HCT116 (cell line): ENCODE results near the gene DAPK2. TPM values are rescaled to one million over a fixed set of nuclear protein-coding genes. Genes with fewer than 3 reads are reported as not detected.

Source experiments
- ATAC-seq: fragments of 200-7000 bp; cut with Tn5 transposase; 2 replicates; pipeline ENCODE4 v1.9.1; 2020; ENCODE audit warnings: mild to moderate bottlenecking, moderate library complexity
- BruUV-seq: library from RNA; stranded (reverse); fragments of 400-500 nt; replicated peaks from 2 replicates; lab custom pipeline; 2021; lab: Mats Ljungman, UMichigan
- CTCF ChIA-PET: fragments of 300-600 bp; sonication (Branson Sonifier 250); formaldehyde crosslinking; loops from one replicate; lab custom pipeline; 2021; ENCODE audit warnings: antibody characterized with exemption; lab: Charles Lee
- POLR2A ChIA-PET: fragments of 300-600, 350-600 bp; sonication (Branson Sonifier 250); formaldehyde crosslinking; loops from one replicate; lab custom pipeline; 2021; ENCODE audit warnings: antibody characterized with exemption; lab: Charles Lee
- RAD21 ChIA-PET, 2 experiments: fragments of 300-600 bp; sonication (Branson Sonifier 250); formaldehyde crosslinking; loops; one replicate each; lab custom pipeline; 2023; ENCODE audit warnings: low total read pairs in 2 of 2; ENCODE audit not compliant: uncharacterized antibody in 2 of 2, unreplicated experiment in 2 of 2, low non-redundant PET in 1 of 2; lab: Charles Lee
- DNase-seq: peaks from one replicate; pipeline ENCODE4 v3.0.0-alpha.2; 2010; ENCODE audit warnings: low read depth, low spot score
- H2AFZ ChIP-seq: fragments of 200-600 bp; shearing (Covaris generic), sonication (generic); 2 replicates; pipeline ENCODE4 v1.6.1; 2017; ENCODE audit warnings: low read depth, mixed run types, mixed read lengths, antibody characterized with exemption, low read length; ENCODE audit not compliant: poor library complexity, severe bottlenecking
- H3K27ac ChIP-seq: 2 replicates; pipeline ENCODE4 v1.5.1; 2012; ENCODE audit warnings: low read depth, low read length
- H3K27me3 ChIP-seq: fragments of 200-600 bp; sonication (generic); 2 replicates; pipeline ENCODE4 v1.6.1; 2016; ENCODE audit warnings: mixed run types, low read length, mixed read lengths; ENCODE audit not compliant: insufficient read depth
- H3K36me3 ChIP-seq, 2 experiments: fragments of 200-500 bp in 1 of 2; fragments of 200-600 bp in 1 of 2; sonication (Bioruptor generic) in 1 of 2; sonication (generic) in 1 of 2; 2 replicates each; pipeline versions ENCODE4 v1.5.1 to v1.6.1; 2014 to 2016; ENCODE audit warnings: low read length in 2 of 2, inconsistent platforms in 1 of 2, mixed read lengths in 1 of 2, mixed run types in 1 of 2; ENCODE audit not compliant: insufficient read depth in 2 of 2, control insufficient read depth in 1 of 2
- H3K4me1 ChIP-seq, 2 experiments: fragments of 200-600 bp in 1 of 2; sonication (generic) in 1 of 2; 2 replicates each; pipeline versions ENCODE4 v1.5.1 to v1.6.1; 2012 to 2017; ENCODE audit warnings: low read length in 2 of 2, inconsistent platforms in 1 of 2, mild to moderate bottlenecking in 1 of 2, mixed read lengths in 1 of 2, mixed run types in 1 of 2, moderate library complexity in 1 of 2; ENCODE audit not compliant: insufficient read depth in 2 of 2, control insufficient read depth in 1 of 2
- H3K4me2 ChIP-seq: fragments of 200-600 bp; sonication (generic); 2 replicates; pipeline ENCODE4 v1.6.1; 2017; ENCODE audit warnings: mixed run types, low read length, mixed read lengths
- H3K4me3 ChIP-seq, 2 experiments: fragments of 200-600 bp in 1 of 2; sonication (generic) in 1 of 2; replicated peaks in 1 of 2; 2 replicates each; pipeline ENCODE4 v1.5.1; 2011 to 2016; ENCODE audit warnings: low read length in 2 of 2, control low read depth in 1 of 2, low read depth in 1 of 2, mild to moderate bottlenecking in 1 of 2, mixed read lengths in 1 of 2, mixed run types in 1 of 2
- H3K79me2 ChIP-seq: fragments of 200-600 bp; sonication (generic); 2 replicates; pipeline ENCODE4 v1.6.1; 2017; ENCODE audit warnings: mild to moderate bottlenecking, mixed run types, low read length, moderate library complexity, mixed read lengths; ENCODE audit not compliant: insufficient read depth
- H3K9ac ChIP-seq: fragments of 200-600 bp; sonication (generic); 2 replicates; pipeline ENCODE4 v1.6.1; 2016; ENCODE audit warnings: low read length, mixed read lengths
- H3K9me2 ChIP-seq: fragments of 200-600 bp; sonication (generic), shearing (Covaris generic); 2 replicates; pipeline ENCODE4 v1.6.1; 2017; ENCODE audit warnings: mixed run types, mild to moderate bottlenecking, moderate library complexity; ENCODE audit not compliant: insufficient read depth
- H3K9me3 ChIP-seq, 2 experiments: fragments of 200-500 bp in 1 of 2; fragments of 200-600 bp in 1 of 2; sonication (Bioruptor generic) in 1 of 2; sonication (generic) in 1 of 2; 2 replicates each; pipeline ENCODE4 v1.6.1; 2014 to 2017; ENCODE audit warnings: low read length in 2 of 2, mixed read lengths in 2 of 2, inconsistent platforms in 1 of 2, low read depth in 1 of 2, mild to moderate bottlenecking in 1 of 2, mixed run types in 1 of 2, moderate library complexity in 1 of 2; ENCODE audit not compliant: control insufficient read depth in 1 of 2, insufficient read depth in 1 of 2
- H4K20me1 ChIP-seq: fragments of 200-600 bp; sonication (generic), shearing (Covaris generic); 2 replicates; pipeline ENCODE4 v1.6.1; 2017; ENCODE audit warnings: mixed run types, mild to moderate bottlenecking, moderate library complexity; ENCODE audit not compliant: insufficient read depth
- CBX3 ChIP-seq: IDR thresholded peaks from 2 replicates; pipeline ENCODE4 v1.6.1; 2012; ENCODE audit warnings: low read depth
- ELF1 ChIP-seq: IDR thresholded peaks from 2 replicates; pipeline ENCODE4 v1.6.1; 2012; ENCODE audit warnings: low read depth, borderline replicate concordance
- EZH2 ChIP-seq: fragments of 200-600 bp; sonication (generic); IDR thresholded peaks from 2 replicates; pipeline ENCODE4 v1.6.1; 2017; ENCODE audit warnings: antibody characterized with exemption, mixed run types
- FOSL1 ChIP-seq: IDR thresholded peaks from 2 replicates; pipeline ENCODE4 v1.6.1; 2012; ENCODE audit warnings: low read depth
- JUND ChIP-seq: IDR thresholded peaks from 2 replicates; pipeline ENCODE4 v1.6.1; 2012
- POLR2A ChIP-seq: IDR thresholded peaks from 2 replicates; pipeline ENCODE4 v1.7.0; 2011; ENCODE audit warnings: borderline replicate concordance; ENCODE audit not compliant: insufficient read depth, insufficient read length; ENCODE audit errors: extremely low read depth
- POLR2AphosphoS5 ChIP-seq: IDR thresholded peaks from 2 replicates; pipeline ENCODE4 v1.6.1; 2011; ENCODE audit warnings: mild to moderate bottlenecking, low read depth, low read length, moderate library complexity
- SIN3A ChIP-seq: IDR thresholded peaks from 2 replicates; pipeline ENCODE4 v1.6.1; 2012; ENCODE audit warnings: low read depth
- TCF7L2 ChIP-seq: IDR thresholded peaks from 2 replicates; pipeline ENCODE4 v1.7.0; 2011; ENCODE audit warnings: borderline replicate concordance, inconsistent platforms; ENCODE audit not compliant: insufficient read depth, insufficient read length; ENCODE audit errors: extremely low read depth
- YY1 ChIP-seq: IDR thresholded peaks from 2 replicates; pipeline ENCODE4 v1.6.1; 2011; ENCODE audit warnings: low read length, low read depth, moderate library complexity, mild to moderate bottlenecking; ENCODE audit not compliant: insufficient replicate concordance; ENCODE audit errors: extremely low read depth
- ZFX ChIP-seq: fragments of 450-650 bp; IDR thresholded peaks from 2 replicates; pipeline ENCODE4 v1.6.1; 2017
- intact Hi-C: fragments of 100-400 bp; cut with micrococcal nuclease; formaldehyde crosslinking; loops from 2 replicates; pipeline ENCODE4 v1.10.0; 2022
- total RNA-seq: library from RNA; stranded (reverse); gene quantifications from one replicate; pipeline ENCODE4 v1.2.1, GENCODE V29; 2021; ENCODE audit not compliant: unreplicated experiment
- TF ChIP-seq, protein P1 (sequence below): IDR thresholded peaks from 2 replicates; pipeline ENCODE4 v1.6.1; 2012
- TF ChIP-seq, protein P2 (sequence below): IDR thresholded peaks from 2 replicates; pipeline ENCODE4 v1.6.1; 2012
- TF ChIP-seq, protein P3 (sequence below), 3 experiments: fragments of 200-600 bp in 1 of 3; sonication (generic) in 1 of 3; IDR thresholded peaks in 2 of 3; conservative IDR thresholded peaks in 1 of 3; 2 replicates each; pipeline ENCODE4 v1.5.1; 2012 to 2017; ENCODE audit warnings: low read depth in 2 of 3, low read length in 2 of 3, antibody characterized with exemption in 1 of 3, borderline replicate concordance in 1 of 3, control low read depth in 1 of 3, mild to moderate bottlenecking in 1 of 3, mixed read lengths in 1 of 3, mixed run types in 1 of 3, moderate library complexity in 1 of 3; ENCODE audit not compliant: insufficient read depth in 1 of 3

DAPK2 gene
- total RNA-seq, 1 experiment from 2014 or later, result 4.8 TPM

DNA sequence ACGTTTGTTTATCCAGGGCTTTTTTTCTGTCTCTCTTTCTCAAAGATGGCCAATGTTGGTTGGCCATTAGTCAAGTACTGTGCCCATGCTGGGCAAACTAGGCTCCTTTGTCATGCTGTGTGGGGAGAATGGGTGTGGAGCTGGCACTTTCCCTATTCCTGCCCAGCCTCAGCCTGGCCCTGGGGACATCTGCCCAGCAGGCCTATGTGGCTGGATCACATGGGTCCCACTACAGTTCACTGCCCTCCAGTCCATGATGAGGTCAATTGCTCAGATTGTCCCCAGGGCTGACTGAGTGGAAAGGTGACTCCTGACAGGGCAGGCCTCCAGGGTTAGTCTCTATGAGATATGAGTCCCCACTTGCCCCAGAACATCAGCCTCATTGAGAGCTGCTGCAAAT, 158.1 kb downstream of the DAPK2 start:
- H4K20me1 ChIP-seq, result no peaks in the 10 kb centered on the region
- no peaks in the 10 kb centered on the region for H3K9me3 ChIP-seq
- intact Hi-C loops, result no loop called here
- CTCF ChIA-PET, result no interaction called here
- H3K9me2 ChIP-seq, result no peaks in the 10 kb centered on the region
- no peak overlapping the region for H3K4me2 ChIP-seq
- no peaks in the 10 kb centered on the region for H3K27me3 ChIP-seq
- H2AFZ ChIP-seq, result no peak overlapping the region
- BruUV-seq, result no TSS peak
- H3K4me3 ChIP-seq, result no peak overlapping the region
- no peaks in the 10 kb centered on the region for H3K36me3 ChIP-seq
- no peaks in the 10 kb centered on the region for H3K79me2 ChIP-seq
- RAD21 ChIA-PET, result no interaction called here
- H3K9ac ChIP-seq, result no peak overlapping the region
- POLR2A ChIA-PET, result no interaction called here
- no peak for ATAC-seq
- H3K27ac ChIP-seq, result no peak overlapping the region
- DNase-seq, result no peak
- peaks cover 0 to 6% of the 10 kb centered on the region in 2 experiments; a peak in 2 of 4 replicates for H3K4me1 ChIP-seq
- TF ChIP-seq YY1 (no peak), CBX3 (no peak), ZFX (no peak), FOSL1 (no peak), POLR2A (no peak), ELF1 (no peak), EZH2 (no peak), POLR2AphosphoS5 (no peak), SIN3A (no peak), JUND (no peak), TCF7L2 (no peak)
- TF ChIP-seq, protein P1, sequence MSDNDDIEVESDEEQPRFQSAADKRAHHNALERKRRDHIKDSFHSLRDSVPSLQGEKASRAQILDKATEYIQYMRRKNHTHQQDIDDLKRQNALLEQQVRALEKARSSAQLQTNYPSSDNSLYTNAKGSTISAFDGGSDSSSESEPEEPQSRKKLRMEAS, result no peak
- TF ChIP-seq, protein P2, sequence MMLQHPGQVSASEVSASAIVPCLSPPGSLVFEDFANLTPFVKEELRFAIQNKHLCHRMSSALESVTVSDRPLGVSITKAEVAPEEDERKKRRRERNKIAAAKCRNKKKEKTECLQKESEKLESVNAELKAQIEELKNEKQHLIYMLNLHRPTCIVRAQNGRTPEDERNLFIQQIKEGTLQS, result no peak
- TF ChIP-seq, protein P3, sequence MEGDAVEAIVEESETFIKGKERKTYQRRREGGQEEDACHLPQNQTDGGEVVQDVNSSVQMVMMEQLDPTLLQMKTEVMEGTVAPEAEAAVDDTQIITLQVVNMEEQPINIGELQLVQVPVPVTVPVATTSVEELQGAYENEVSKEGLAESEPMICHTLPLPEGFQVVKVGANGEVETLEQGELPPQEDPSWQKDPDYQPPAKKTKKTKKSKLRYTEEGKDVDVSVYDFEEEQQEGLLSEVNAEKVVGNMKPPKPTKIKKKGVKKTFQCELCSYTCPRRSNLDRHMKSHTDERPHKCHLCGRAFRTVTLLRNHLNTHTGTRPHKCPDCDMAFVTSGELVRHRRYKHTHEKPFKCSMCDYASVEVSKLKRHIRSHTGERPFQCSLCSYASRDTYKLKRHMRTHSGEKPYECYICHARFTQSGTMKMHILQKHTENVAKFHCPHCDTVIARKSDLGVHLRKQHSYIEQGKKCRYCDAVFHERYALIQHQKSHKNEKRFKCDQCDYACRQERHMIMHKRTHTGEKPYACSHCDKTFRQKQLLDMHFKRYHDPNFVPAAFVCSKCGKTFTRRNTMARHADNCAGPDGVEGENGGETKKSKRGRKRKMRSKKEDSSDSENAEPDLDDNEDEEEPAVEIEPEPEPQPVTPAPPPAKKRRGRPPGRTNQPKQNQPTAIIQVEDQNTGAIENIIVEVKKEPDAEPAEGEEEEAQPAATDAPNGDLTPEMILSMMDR (IDR thresholded peaks at IDR 0.05 in 2 of 3, conservative IDR thresholded peaks at IDR 0.05 in 1 of 3; ENCODE audit: borderline replicate concordance in 1 of 3, insufficient read depth in 1 of 3, low read depth in 2 of 3, low read length in 2 of 3), result no peak
